Stimulated activated naive CD8-positive, alpha-beta T cell treated with anti-CD3 and anti-CD28 coated beads, Interleukin-15, Interleukin-2, amounts not matched to agents 100 U/mL and 50 U/mL, for 24 hours (primary cell): ENCODE results near the gene TMX4.
"Not testable (repeated sequence)": the region's sequence is repeated elsewhere in the genome, so short reads cannot be mapped to it uniquely, and the experiment has no call there.

Source experiments
- ATAC-seq: fragments of 150-1000 bp; cut with Tn5 transposase; one replicate; pipeline ENCODE4 v1.10.0; 2021
- DNase-seq: peaks from one replicate; pipeline ENCODE4 v3.0.0; 2021

Gene TMX4, protein sequence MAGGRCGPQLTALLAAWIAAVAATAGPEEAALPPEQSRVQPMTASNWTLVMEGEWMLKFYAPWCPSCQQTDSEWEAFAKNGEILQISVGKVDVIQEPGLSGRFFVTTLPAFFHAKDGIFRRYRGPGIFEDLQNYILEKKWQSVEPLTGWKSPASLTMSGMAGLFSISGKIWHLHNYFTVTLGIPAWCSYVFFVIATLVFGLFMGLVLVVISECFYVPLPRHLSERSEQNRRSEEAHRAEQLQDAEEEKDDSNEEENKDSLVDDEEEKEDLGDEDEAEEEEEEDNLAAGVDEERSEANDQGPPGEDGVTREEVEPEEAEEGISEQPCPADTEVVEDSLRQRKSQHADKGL

GRCh38 chr20:8019246-8019997, at the start of gene TMX4:
TMX4 (minus strand) TSS chr20:8019761; CDS start chr20:8019613, 148 bp downstream.
- DNase-seq (peak; percentile 97), ATAC-seq (peak; percentile 86)

DNA sequence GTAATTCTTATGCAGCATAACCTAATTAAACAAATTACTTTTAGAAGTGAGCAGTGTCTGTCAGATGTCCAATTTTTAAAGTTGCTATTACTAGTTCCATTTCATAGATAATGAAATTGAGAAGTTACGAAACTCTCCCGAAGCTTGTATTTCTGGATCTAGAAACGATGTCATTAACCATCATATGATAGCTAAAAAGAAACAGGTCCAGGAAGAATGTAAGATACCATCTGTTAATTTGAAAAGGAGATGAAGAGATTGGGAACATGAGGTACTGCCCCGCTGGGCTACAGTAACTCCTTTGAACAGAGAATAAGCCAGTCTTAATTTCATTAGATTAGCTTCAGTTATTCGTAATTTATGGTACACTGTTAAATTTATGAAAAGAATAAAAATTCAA, 47.5 kb upstream of the TMX4 start:
- no peak for ATAC-seq
- DNase-seq, result no peak

- ATAC-seq (no peak), DNase-seq (no peak)
Measured at GRCh38 chr20:8066662-8067061, 47.1 kb upstream of the TMX4 start.

DNA sequence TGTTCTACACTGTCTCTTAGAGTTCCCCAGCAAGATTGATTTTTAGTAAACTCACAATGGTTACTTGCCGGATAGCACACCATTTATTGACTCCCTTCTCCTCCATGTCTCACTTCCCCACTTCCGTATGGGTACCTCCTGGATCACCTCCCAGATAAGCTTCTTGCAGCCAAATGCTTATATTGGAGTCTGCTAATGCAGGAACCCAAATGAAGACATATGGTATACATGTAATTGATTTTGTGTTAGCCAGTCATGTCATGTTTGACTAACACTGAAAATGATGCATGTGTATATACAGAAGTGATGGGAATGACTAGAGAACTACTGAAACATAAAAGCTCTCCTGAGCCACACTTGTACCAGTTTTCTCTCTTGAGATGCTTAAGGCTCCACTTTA, 46.1 kb upstream of the TMX4 start:
- no peak for DNase-seq
- no peak for ATAC-seq

DNA sequence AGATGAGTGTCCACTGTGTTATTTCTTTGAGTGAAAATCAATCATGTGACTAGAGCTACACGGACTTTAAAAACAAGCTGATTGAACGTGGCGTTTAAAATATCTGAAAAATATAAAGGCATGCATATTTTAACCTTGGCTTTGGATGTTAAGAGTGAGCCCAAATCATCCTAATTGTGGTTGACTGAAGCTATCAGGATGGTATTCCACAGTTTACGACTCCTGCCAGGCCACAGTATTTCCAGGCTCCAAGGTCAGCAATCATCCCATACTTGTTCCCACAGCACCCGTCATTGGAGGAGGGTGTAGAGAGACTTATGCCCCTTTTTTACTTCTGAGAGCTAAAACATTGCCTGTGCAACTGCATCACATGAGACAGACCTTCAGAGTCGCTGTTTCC, 43.2 kb upstream of the TMX4 start:
- ATAC-seq (no peak), DNase-seq (no peak)

DNA sequence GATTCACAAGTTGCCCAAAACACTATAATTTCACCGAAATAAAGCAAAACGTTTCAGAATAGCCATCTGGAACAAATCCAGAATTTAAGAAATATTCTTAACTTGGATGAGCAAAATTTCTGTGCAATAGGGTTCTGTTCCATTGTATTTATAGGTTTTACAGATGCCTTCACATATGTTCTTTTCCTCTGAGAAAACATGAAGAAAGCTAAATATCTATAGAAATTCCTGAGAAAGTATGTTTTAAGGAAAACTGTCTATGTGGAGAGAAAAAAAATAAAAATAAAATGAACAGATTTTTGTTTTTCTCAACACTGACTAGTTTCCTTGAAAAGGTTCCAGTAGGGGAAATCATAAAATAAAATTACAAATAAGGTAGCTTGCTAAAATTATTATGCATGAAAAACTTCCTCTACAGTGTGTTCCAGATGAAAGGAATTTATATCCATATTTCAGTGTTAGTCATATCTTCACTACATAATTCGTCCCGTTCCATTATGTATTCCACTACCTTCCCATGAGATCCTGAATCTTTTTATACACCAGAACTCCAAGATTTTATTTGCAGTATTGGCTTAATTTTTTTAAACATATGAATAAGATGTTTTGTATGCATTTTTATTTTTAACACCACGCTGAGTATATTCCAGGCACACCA, 42.4 kb upstream of the TMX4 start:
- DNase-seq (no peak), ATAC-seq (no peak)

DNA sequence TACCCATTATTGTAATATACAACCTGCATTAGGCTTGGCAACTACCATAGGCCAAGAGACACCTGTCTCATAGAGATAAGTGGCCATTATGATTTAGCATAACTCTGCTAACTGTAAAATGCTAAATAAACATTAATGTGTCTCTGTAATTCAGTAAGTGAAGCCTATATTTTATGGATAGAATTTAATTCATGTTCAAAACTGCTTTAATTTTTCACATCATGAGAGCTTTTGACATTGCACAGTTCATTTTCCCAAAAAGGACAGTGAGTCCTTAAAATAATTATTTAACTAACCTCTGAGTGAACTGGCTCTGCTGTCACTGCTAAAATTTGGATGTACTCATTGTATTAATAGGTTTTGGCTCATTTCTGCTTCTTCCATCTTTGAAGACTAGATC, 41.4 kb upstream of the TMX4 start:
- DNase-seq (no peak), ATAC-seq (no peak)

GRCh38 chr20:8057871-8058270, 38.3 kb upstream of the TMX4 start:
- ATAC-seq (no peak), DNase-seq (no peak)

- ATAC-seq (no peak), DNase-seq (no peak)
Measured at GRCh38 chr20:8055096-8055495, 35.5 kb upstream of the TMX4 start.

DNA sequence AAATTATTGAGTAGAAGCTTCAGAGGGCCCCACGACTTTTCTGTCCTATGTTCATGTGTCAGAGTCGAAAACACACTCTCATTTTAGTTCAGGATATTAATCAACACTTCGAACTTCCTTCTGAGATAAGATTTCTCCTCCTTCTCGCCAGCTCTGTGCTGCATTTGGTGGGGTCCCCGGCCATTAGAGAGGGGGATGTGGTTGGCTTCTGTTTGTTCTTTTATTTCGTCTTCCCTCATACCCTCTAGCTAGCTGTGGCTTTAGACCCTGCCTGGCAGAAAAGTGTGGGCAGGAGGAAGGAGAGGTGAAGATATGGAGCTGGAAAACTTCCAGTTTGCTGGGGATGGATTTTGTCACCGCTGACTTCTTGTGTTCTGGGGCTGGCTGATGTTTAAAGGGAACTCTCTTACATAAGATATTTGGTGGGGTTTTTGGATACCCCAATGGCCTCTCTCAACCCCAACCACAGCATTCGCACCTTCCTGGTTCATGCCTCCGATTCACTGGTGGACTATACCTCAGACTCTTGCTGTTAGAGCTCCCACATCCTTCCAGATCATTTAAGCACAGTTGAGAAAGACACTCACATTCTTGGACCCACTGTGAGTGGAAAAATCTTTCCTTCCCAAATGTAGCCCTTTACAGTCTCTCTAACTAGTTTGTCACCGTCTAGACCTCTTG, 30.7 kb upstream of the TMX4 start:
- DNase-seq (no peak), ATAC-seq (no peak)

GRCh38 chr20:8049310-8049709, 29.7 kb upstream of the TMX4 start:
- DNase-seq (no peak), ATAC-seq (no peak)

DNA sequence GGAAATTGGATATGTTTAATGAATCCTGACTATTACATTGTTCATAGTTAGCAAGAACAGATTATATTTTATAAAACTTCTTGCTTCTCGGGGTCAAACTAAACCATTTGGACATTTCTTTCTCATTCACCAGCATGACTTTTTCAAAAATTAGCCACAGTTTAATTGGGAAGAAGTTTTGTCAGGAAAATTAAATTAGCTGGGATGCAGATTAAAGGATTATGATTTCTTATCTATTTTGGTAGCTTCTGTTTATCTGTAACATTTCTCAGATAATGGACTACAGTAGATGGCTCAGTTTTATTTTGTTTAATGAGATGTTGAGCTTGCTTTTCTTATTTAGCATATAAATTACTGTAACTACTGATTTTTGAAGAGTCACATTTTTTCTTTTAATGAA, 26.4 kb upstream of the TMX4 start:
- DNase-seq, result no peak

GRCh38 chr20:8043687-8044282, 24.2 kb upstream of the TMX4 start:
- ATAC-seq (peak; percentile 63), DNase-seq (no peak)

More for the DNA sequence above, 26.4 kb upstream of the TMX4 start:
- no peak for ATAC-seq

DNA sequence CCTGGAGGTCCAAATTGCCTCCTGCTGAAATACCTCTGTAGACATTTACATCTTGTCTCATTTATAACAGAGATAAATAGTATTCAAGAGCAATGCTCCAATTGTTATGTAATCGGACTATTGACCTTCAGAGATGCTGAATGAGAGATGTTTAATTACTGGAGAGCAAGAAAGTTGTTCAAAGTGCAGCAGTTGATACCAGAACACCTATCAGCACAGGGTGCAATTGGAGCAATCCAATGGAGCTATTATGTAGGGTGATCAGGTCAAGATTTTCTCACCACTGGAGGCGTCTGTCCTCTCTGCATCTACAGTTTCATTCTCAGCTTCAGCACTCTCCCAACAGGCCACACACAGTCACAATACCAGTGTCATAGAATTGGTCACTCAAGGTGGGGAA, 19.5 kb upstream of the TMX4 start:
- DNase-seq, result no peak
- ATAC-seq, result no peak

DNA sequence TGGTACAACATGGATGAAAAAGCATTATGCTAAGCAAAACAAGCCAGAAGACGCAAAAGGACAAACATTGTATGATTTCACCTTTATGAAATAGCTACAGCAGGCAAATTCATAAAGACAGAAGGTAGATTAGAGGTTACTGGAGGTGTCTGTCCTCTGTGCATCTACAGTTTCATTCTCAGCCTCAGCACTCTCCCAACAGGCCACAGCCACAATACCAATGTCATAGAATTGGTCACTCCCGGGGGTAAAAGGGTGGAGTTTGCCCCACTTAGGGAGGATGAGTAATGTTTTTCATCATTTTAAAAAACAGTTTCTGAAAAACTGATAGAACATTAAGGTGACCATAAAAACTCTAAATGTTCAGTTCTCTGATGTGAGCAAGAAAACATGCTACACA, 17.2 kb upstream of the TMX4 start:
- no peak for ATAC-seq

DNA sequence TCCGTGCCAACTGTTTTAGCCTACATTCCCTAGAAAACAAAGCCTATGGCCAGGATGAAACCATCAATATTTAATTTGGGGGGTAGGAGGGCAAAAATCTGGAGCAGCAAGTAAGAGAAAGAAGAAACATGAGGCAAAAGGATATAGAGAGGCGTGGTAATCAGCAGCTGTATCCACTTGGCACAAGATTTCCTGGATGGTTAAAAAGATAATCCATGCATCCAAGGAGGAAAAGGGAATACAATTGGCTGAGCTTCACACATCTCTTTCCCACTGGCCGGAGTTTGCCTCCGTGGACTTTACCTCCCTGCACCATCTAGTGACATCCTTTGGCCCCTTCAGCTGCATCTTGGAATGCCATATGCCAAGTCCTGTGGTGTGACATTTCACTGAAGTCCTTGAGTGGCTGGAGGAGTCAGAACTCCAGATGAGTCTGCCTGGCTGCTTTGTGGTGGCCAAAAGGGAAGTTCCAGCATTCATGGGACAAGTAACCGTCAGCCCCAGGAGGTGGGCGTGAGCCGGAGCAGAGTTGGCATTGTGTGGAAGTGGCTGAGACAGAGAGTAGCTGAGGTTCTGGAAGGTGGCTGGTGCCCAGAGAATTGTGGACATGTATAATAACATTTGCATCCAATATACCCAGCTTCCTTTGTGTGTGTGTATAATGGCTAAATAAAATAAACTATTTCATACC, 13.7 kb upstream of the TMX4 start:
- DNase-seq (no peak), ATAC-seq (no peak)

More for the DNA sequence above, 17.2 kb upstream of the TMX4 start:
- DNase-seq, result no peak

GRCh38 chr20:8032499-8032898, 12.9 kb upstream of the TMX4 start:
- no peak for ATAC-seq

DNA sequence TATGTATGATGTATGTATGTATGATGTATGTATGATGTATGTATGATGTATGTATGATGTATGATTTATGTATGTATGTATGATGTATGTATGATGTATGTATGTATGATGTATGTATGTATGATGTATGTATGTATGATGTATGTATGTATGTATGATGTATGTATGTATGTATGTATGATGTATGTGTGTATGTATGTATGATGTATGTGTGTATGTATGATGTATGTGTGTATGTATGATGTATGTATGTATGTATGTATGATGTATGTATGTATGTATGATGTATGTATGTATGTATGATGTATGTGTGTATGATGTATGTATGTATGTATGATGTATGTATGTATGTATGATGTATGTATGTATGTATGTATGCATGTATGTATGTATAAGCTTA, 12.0 kb upstream of the TMX4 start:
- DNase-seq, ATAC-seq: not testable (repeated sequence)

More at GRCh38 chr20:8032499-8032898, 12.9 kb upstream of the TMX4 start:
- no peak for DNase-seq

DNA sequence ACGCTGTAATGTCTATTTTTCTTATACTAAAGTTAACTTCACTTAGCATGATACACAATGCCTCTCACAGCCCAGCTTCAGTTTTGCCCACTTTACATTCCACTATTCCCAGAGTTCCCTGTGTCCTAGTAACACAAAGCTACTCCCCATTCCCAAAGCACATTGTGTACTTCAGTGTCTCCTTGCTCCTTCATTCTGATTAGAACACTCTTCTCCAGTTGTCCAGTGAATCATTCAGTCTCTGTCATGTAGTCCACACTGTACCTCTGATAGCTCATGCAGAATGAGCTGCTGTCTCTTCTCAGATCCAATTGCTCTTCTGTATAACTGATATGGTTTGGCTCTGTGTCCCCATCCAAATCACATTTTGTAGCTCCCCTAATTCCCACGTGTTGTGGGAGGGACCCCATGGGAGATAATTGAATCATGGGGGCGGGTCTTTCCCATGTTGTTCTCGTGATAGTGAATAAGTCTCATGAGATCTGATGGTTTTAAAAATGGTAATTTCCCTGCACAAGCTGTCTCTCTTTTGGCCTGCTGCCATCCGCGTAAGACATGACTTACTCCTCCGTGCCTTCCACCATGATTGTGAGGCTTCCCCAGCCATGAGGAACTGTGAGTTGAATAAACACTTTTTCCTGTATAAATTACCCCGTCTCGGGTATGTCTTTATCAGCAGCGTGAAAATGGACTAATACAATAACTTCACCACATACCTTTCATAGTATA, 2.1 kb upstream of the TMX4 start:
- ATAC-seq, result no peak

GRCh38 chr20:8020314-8021079, 936 bp upstream of the TMX4 start:
- ATAC-seq, result no peak
- no peak for DNase-seq

More for the DNA sequence above, 2.1 kb upstream of the TMX4 start:
- DNase-seq, result no peak
